ENCODE results near the gene LRRC7.

DNA sequence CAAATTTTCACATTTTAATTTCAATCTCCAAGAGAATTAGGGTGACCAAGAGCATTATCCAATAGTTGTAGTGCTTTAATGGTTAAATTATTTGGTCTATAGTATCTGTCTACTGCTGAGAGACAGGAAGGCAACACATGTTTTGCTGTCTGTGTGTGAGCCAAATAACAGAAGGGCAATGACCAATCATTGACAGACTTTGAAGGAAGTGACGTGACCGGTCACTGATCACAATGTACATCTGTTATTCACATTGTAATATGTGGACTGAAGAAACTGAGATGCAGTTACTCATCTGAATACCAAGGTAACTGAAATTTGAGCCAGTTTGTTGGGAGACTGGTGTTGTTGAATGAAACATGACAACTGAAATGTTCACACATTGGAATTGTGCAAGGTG, 440.9 kb downstream of the LRRC7 start:
- TF ChIP-seq CTCF (IDR thresholded peaks at IDR 0.05) (no peak), POLR2A (IDR thresholded peaks at IDR 0.05) (no peak)
